Panc1 (cell line): ENCODE data around the gene ZNF281. TPM values are rescaled to one million over a fixed set of nuclear protein-coding genes. Genes with fewer than 3 reads are reported as not detected.
"Not testable (repeated sequence)": the region's sequence is repeated elsewhere in the genome, so short reads cannot be mapped to it uniquely, and the experiment has no call there.

Source experiments
- ATAC-seq: fragments of 200-7000 bp; cut with Tn5 transposase; 2 replicates; pipeline ENCODE4 v1.9.1; 2020; ENCODE audit warnings: mild to moderate bottlenecking, moderate library complexity
- BruUV-seq: library from RNA; stranded (reverse); fragments of 400-500 nt; replicated peaks from 2 replicates; lab custom pipeline; 2021; lab: Mats Ljungman, UMichigan
- CTCF ChIA-PET: fragments of 300-600 bp; sonication (Branson Sonifier 250); formaldehyde crosslinking; loops from one replicate; lab custom pipeline; 2022; ENCODE audit warnings: antibody characterized with exemption; lab: Charles Lee
- POLR2A ChIA-PET: fragments of 300-600 bp; sonication (Branson Sonifier 250); formaldehyde crosslinking; loops from one replicate; lab custom pipeline; 2022; ENCODE audit warnings: antibody characterized with exemption; lab: Charles Lee
- DNase-seq: peaks from one replicate; pipeline ENCODE4 v3.0.0-alpha.2; 2010; ENCODE audit warnings: low read depth, low spot score
- H3K27ac ChIP-seq: 2 replicates; pipeline ENCODE4 v1.5.1; 2011; ENCODE audit warnings: mild to moderate bottlenecking, low read length, inconsistent platforms
- H3K27me3 ChIP-seq: fragments of 200-500 bp; sonication (Bioruptor generic); 2 replicates; pipeline ENCODE4 v1.6.0; 2014; ENCODE audit warnings: low read length, inconsistent platforms; ENCODE audit not compliant: control insufficient read depth, insufficient read depth
- H3K36me3 ChIP-seq: fragments of 200-500 bp; sonication (Bioruptor generic); 2 replicates; pipeline ENCODE4 v1.5.1; 2014; ENCODE audit warnings: inconsistent platforms, mild to moderate bottlenecking, low read length, moderate library complexity; ENCODE audit not compliant: control insufficient read depth, insufficient read depth
- H3K4me1 ChIP-seq: 2 replicates; pipeline ENCODE4 v1.5.1; 2011; ENCODE audit warnings: inconsistent platforms, mild to moderate bottlenecking, low read length, moderate library complexity; ENCODE audit not compliant: control insufficient read depth, insufficient read depth
- H3K4me3 ChIP-seq, 2 experiments: 2 replicates each; pipeline ENCODE4 v1.5.1; 2011 to 2012; ENCODE audit warnings: low read depth in 2 of 2, low read length in 2 of 2, mild to moderate bottlenecking in 2 of 2, inconsistent platforms in 1 of 2, moderate library complexity in 1 of 2
- H3K9me3 ChIP-seq: fragments of 200-500 bp; sonication (Bioruptor generic); 2 replicates; pipeline ENCODE4 v1.5.1; 2014; ENCODE audit warnings: low read depth, mild to moderate bottlenecking, inconsistent platforms, low read length, moderate library complexity; ENCODE audit not compliant: control insufficient read depth, insufficient read depth
- POLR2AphosphoS5 ChIP-seq: IDR thresholded peaks from 2 replicates; pipeline ENCODE4 v1.6.1; 2012; ENCODE audit warnings: mild to moderate bottlenecking, low read depth, low read length, moderate library complexity
- REST ChIP-seq, 2 experiments: IDR thresholded peaks; 2 replicates each; pipeline ENCODE4 v1.6.1; 2011 to 2012; ENCODE audit warnings: low read depth in 2 of 2, control low read depth in 1 of 2, low read length in 1 of 2, mild to moderate bottlenecking in 1 of 2, moderate library complexity in 1 of 2; ENCODE audit not compliant: insufficient read depth in 1 of 2
- SIN3A ChIP-seq: IDR thresholded peaks from 2 replicates; pipeline ENCODE4 v1.6.1; 2012; ENCODE audit warnings: low read depth, mild to moderate bottlenecking, low read length, moderate library complexity, borderline replicate concordance; ENCODE audit not compliant: insufficient read depth
- TCF7L2 ChIP-seq: IDR thresholded peaks from 2 replicates; pipeline ENCODE4 v1.6.1; 2011; ENCODE audit warnings: mild to moderate bottlenecking, low read depth, low read length, inconsistent platforms
- in situ Hi-C: cut with HindIII; loops from 2 replicates; pipeline ENCODE4 v1.10.0; 2016; ENCODE audit warnings: low sequenced_read_pairs, low pct_unique_long_range_greater_than_20kb
- intact Hi-C: fragments of 100-400 bp; cut with micrococcal nuclease; formaldehyde crosslinking; loops from one replicate; pipeline ENCODE4 v1.10.0; 2022; ENCODE audit not compliant: unreplicated experiment
- total RNA-seq: library from RNA; stranded (reverse); gene quantifications from one replicate; pipeline ENCODE4 v1.2.1, GENCODE V29; 2021; ENCODE audit not compliant: unreplicated experiment
- TF ChIP-seq, protein P1 (sequence below): fragments of 450-650 bp; IDR thresholded peaks from 2 replicates; pipeline ENCODE4 v1.5.1; 2017; ENCODE audit warnings: mild to moderate bottlenecking

Gene ZNF281
- total RNA-seq, 1 experiment from 2014 or later: 34.2 TPM

- Histone ChIP-seq H3K27me3 (no peaks in the 10 kb centered on the region), H3K27ac (no peak overlapping the region; the same call in 1 of the 2 replicates), H3K36me3 (no peaks in the 10 kb centered on the region), H3K4me3 (no peak overlapping the region), H3K4me1 (peaks cover 4% of the 10 kb centered on the region; the same call in 1 of the 2 replicates), H3K9me3 (no peaks in the 10 kb centered on the region)
- no TSS peak for BruUV-seq
- in situ Hi-C loops (no loop called here), intact Hi-C loops (no loop called here)
- POLR2A ChIA-PET: no interaction called here
- ATAC-seq: no peak
- TF ChIP-seq TCF7L2: no peak
- no peak for TF ChIP-seq POLR2AphosphoS5
- TF ChIP-seq, protein P1, sequence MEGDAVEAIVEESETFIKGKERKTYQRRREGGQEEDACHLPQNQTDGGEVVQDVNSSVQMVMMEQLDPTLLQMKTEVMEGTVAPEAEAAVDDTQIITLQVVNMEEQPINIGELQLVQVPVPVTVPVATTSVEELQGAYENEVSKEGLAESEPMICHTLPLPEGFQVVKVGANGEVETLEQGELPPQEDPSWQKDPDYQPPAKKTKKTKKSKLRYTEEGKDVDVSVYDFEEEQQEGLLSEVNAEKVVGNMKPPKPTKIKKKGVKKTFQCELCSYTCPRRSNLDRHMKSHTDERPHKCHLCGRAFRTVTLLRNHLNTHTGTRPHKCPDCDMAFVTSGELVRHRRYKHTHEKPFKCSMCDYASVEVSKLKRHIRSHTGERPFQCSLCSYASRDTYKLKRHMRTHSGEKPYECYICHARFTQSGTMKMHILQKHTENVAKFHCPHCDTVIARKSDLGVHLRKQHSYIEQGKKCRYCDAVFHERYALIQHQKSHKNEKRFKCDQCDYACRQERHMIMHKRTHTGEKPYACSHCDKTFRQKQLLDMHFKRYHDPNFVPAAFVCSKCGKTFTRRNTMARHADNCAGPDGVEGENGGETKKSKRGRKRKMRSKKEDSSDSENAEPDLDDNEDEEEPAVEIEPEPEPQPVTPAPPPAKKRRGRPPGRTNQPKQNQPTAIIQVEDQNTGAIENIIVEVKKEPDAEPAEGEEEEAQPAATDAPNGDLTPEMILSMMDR: no peak
- TF ChIP-seq SIN3A: no peak
- TF ChIP-seq REST (IDR thresholded peaks at IDR 0.05; ENCODE audit: insufficient read depth in 1 of 2, low read depth in 2 of 2, low read length in 1 of 2): no peak
- no peak for DNase-seq
- CTCF ChIA-PET: no interaction called here
Measured at GRCh38 chr1:200362421-200362820, 47.4 kb downstream of the ZNF281 start.

DNA sequence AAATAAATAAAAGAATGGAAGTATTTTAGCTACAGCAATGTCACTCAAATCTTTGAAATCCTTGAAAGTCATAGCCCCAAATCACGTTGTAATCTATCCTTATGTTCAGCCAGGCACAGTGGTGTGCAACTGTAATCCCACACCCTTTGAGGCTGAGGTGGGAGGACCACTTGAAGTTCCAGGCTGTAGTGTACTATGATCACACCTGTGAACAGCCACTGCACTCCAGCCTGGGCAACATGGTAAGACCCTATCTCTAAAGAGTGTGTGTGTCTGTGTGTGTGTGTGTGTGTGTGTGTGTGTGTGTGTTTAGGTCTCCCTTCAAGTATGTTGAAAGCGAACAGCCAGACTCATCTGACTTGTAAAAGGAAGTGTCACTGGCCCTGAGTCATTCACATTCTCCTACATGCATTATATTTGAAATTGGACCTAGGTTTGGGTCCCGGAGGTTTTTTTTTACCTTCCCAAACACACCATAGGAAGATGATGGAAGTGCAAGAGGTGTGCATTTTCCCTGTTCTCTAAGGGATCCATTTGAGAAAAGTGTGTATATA, 50.1 kb downstream of the ZNF281 start:
- TF ChIP-seq REST (IDR thresholded peaks at IDR 0.05; ENCODE audit: insufficient read depth in 1 of 2, low read depth in 2 of 2, low read length in 1 of 2): no peak
- TF ChIP-seq, protein P1: no peak
- TF ChIP-seq SIN3A: no peak
- TF ChIP-seq POLR2AphosphoS5: no peak
- TF ChIP-seq TCF7L2: no peak
- Histone ChIP-seq H3K27ac (no peak overlapping the region), H3K27me3 (no peaks in the 10 kb centered on the region), H3K9me3 (no peaks in the 10 kb centered on the region), H3K4me1 (peaks cover 4% of the 10 kb centered on the region; the same call in 1 of the 2 replicates), H3K4me3 (no peak overlapping the region), H3K36me3 (no peaks in the 10 kb centered on the region)
- DNase-seq (no peak), ATAC-seq (no peak)
- CTCF ChIA-PET: no interaction called here
- BruUV-seq: no TSS peak
- POLR2A ChIA-PET: no interaction called here
- intact Hi-C loops (no loop called here), in situ Hi-C loops (no loop called here)

GRCh38 chr1:200357925-200358324, 51.9 kb downstream of the ZNF281 start:
- H3K27me3 ChIP-seq, H3K27ac ChIP-seq, ATAC-seq, H3K4me1 ChIP-seq, H3K9me3 ChIP-seq, intact Hi-C loops, H3K36me3 ChIP-seq, DNase-seq, in situ Hi-C loops, BruUV-seq, H3K4me3 ChIP-seq: not testable (repeated sequence)
- CTCF ChIA-PET: interaction anchor here (0.6 kb wide), 1 partner anchor 152 kb away, joined by 7 read pairs; no protein-coding TSS in a partner anchor
- POLR2A ChIA-PET: interaction anchor here (0.7 kb wide), 1 partner anchor 274 kb away, joined by 6 read pairs; no protein-coding TSS in a partner anchor
